PC-3 (cell line): ENCODE results near the gene GPC5. TPM values are rescaled to one million over a fixed set of nuclear protein-coding genes. Genes with fewer than 3 reads are reported as not detected.

ENCODE experiments used
- ATAC-seq: fragments of 200-7000 bp; cut with Tn5 transposase; 2 replicates; pipeline ENCODE4 v1.9.1; 2020; ENCODE audit warnings: mild to moderate bottlenecking, moderate library complexity
- BruUV-seq: library from RNA; stranded (reverse); fragments of 400-500 nt; replicated peaks from 2 replicates; lab custom pipeline; 2021; lab: Mats Ljungman, UMichigan
- CTCF ChIA-PET: fragments of 300-600 bp; sonication (Branson Sonifier 250); formaldehyde crosslinking; loops from one replicate; lab custom pipeline; 2022; ENCODE audit warnings: antibody characterized with exemption; lab: Charles Lee
- POLR2A ChIA-PET: fragments of 300-600 bp; sonication (Branson Sonifier 250); formaldehyde crosslinking; loops from one replicate; lab custom pipeline; 2022; ENCODE audit warnings: antibody characterized with exemption; ENCODE audit not compliant: unreplicated experiment; lab: Charles Lee
- DNase-seq: peaks from one replicate; pipeline ENCODE4 v3.0.0-alpha.2; 2015
- H2AFZ ChIP-seq: fragments of 300-600 bp; sonication (generic); 2 replicates; pipeline ENCODE4 v1.6.0; 2016; ENCODE audit warnings: antibody characterized with exemption, low read length
- H3F3A ChIP-seq: fragments of 300-600 bp; sonication (generic); one replicate; pipeline ENCODE4 v1.6.0; 2017; ENCODE audit warnings: antibody characterized with exemption, low read length, control low read depth, mild to moderate bottlenecking; ENCODE audit not compliant: unreplicated experiment
- H3K27ac ChIP-seq: fragments of 300-600 bp; sonication (generic); 2 replicates; pipeline ENCODE4 v1.5.1; 2016; ENCODE audit warnings: mild to moderate bottlenecking, low read length
- H3K27me3 ChIP-seq: fragments of 300-600 bp; sonication (generic); 2 replicates; pipeline ENCODE4 v1.6.1; 2016; ENCODE audit warnings: low read length, mixed read lengths
- H3K36me3 ChIP-seq: fragments of 300-600 bp; sonication (generic); 2 replicates; pipeline ENCODE4 v1.6.1; 2016; ENCODE audit warnings: low read depth, mixed run types, low read length, mixed read lengths
- H3K4me1 ChIP-seq: fragments of 300-600 bp; sonication (generic); 2 replicates; pipeline ENCODE4 v1.5.1; 2016; ENCODE audit warnings: low read length; ENCODE audit not compliant: insufficient read depth
- H3K4me2 ChIP-seq: fragments of 300-600 bp; sonication (generic); 2 replicates; pipeline ENCODE4 v1.6.0; 2016; ENCODE audit warnings: low read length
- H3K4me3 ChIP-seq: fragments of 300-600 bp; sonication (generic); 2 replicates; pipeline ENCODE4 v1.5.1; 2016; ENCODE audit warnings: mild to moderate bottlenecking, low read length, mixed read lengths
- H3K79me2 ChIP-seq: fragments of 300-600 bp; sonication (generic); 2 replicates; pipeline ENCODE4 v1.6.1; 2017; ENCODE audit warnings: low read length, mixed read lengths
- H3K9ac ChIP-seq: fragments of 300-600 bp; sonication (generic); 2 replicates; pipeline ENCODE4 v1.6.0; 2016; ENCODE audit warnings: mild to moderate bottlenecking, low read length
- H3K9me2 ChIP-seq: fragments of 300-600 bp; sonication (generic); replicated peaks from 2 replicates; pipeline ENCODE4 v1.6.1; 2016; ENCODE audit warnings: mixed run types, low read length, mixed read lengths
- H3K9me3 ChIP-seq: fragments of 300-600 bp; sonication (generic); 2 replicates; pipeline ENCODE4 v1.6.1; 2016; ENCODE audit warnings: low read length, mixed read lengths
- H4K20me1 ChIP-seq: fragments of 300-600 bp; sonication (generic); 2 replicates; pipeline ENCODE4 v1.6.1; 2016; ENCODE audit warnings: low read length, mixed read lengths
- EZH2 ChIP-seq: fragments of 300-600 bp; sonication (generic); IDR thresholded peaks from one replicate; pipeline ENCODE4 v1.6.1; 2017; ENCODE audit warnings: antibody characterized with exemption, mild to moderate bottlenecking, low read length; ENCODE audit not compliant: unreplicated experiment
- EZH2phosphoT487 ChIP-seq: fragments of 300-600 bp; sonication (generic); IDR thresholded peaks from 2 replicates; pipeline ENCODE4 v1.6.1; 2018; ENCODE audit warnings: mild to moderate bottlenecking, antibody characterized with exemption, low read length, borderline replicate concordance
- intact Hi-C: fragments of 100-400 bp; cut with micrococcal nuclease; formaldehyde crosslinking; loops from 2 replicates; pipeline ENCODE4 v1.9.0; 2023
- total RNA-seq: library from RNA; depleted of rRNA; stranded (reverse); fragments of >200 nt; gene quantifications from 2 replicates; pipeline ENCODE4 v1.2.3, GENCODE V29; 2014
- TF ChIP-seq, protein P1 (sequence below): fragments of 300-600 bp; sonication (generic); conservative IDR thresholded peaks from 2 replicates; pipeline ENCODE4 v1.5.1; 2017; ENCODE audit warnings: antibody characterized with exemption, low read depth, mild to moderate bottlenecking, low read length

Gene GPC5
- total RNA-seq, 1 experiment from 2014 or later = not detected

- H3K9me2 ChIP-seq = no peaks in the 10 kb centered on the region
- TF ChIP-seq, protein P1, sequence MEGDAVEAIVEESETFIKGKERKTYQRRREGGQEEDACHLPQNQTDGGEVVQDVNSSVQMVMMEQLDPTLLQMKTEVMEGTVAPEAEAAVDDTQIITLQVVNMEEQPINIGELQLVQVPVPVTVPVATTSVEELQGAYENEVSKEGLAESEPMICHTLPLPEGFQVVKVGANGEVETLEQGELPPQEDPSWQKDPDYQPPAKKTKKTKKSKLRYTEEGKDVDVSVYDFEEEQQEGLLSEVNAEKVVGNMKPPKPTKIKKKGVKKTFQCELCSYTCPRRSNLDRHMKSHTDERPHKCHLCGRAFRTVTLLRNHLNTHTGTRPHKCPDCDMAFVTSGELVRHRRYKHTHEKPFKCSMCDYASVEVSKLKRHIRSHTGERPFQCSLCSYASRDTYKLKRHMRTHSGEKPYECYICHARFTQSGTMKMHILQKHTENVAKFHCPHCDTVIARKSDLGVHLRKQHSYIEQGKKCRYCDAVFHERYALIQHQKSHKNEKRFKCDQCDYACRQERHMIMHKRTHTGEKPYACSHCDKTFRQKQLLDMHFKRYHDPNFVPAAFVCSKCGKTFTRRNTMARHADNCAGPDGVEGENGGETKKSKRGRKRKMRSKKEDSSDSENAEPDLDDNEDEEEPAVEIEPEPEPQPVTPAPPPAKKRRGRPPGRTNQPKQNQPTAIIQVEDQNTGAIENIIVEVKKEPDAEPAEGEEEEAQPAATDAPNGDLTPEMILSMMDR = no peak
- TF ChIP-seq EZH2phosphoT487 = no peak
- TF ChIP-seq EZH2 = no peak
- CTCF ChIA-PET = no interaction called here
- no peaks in the 10 kb centered on the region for H3K4me1 ChIP-seq
- POLR2A ChIA-PET = no interaction called here
- BruUV-seq = no TSS peak
- H4K20me1 ChIP-seq = no peaks in the 10 kb centered on the region
- no peak overlapping the region for H3K27ac ChIP-seq
- no peak overlapping the region for H2AFZ ChIP-seq
- H3K9ac ChIP-seq = no peak overlapping the region
- no peaks in the 10 kb centered on the region for H3K27me3 ChIP-seq
- no peak overlapping the region for H3K4me2 ChIP-seq
- intact Hi-C loops = no loop called here
- H3K79me2 ChIP-seq = no peaks in the 10 kb centered on the region
- no peak for DNase-seq
- H3K36me3 ChIP-seq = no peaks in the 10 kb centered on the region
- H3F3A ChIP-seq = no peaks in the 10 kb centered on the region
- ATAC-seq = no peak
- no peaks in the 10 kb centered on the region for H3K9me3 ChIP-seq
- no peak overlapping the region for H3K4me3 ChIP-seq
These were observed 1162.5 kb downstream of the GPC5 start for GRCh38 chr13:92560883-92561282.

GRCh38 chr13:92564942-92565341, 1166.5 kb downstream of the GPC5 start:
- ATAC-seq = no peak
- no peak overlapping the region for H3K4me2 ChIP-seq
- H3K27me3 ChIP-seq = no peaks in the 10 kb centered on the region
- ChIA-PET CTCF (no interaction called here), POLR2A (interaction anchor here (0.7 kb wide), 1 partner anchor 12 kb away, joined by 3 read pairs; no protein-coding TSS in a partner anchor)
- H4K20me1 ChIP-seq = no peaks in the 10 kb centered on the region
- H3K9me2 ChIP-seq = no peaks in the 10 kb centered on the region
- DNase-seq = no peak
- BruUV-seq = no TSS peak
- H3K4me1 ChIP-seq = no peaks in the 10 kb centered on the region
- H3K9ac ChIP-seq = no peak overlapping the region
- H3K4me3 ChIP-seq = no peak overlapping the region
- TF ChIP-seq EZH2 = no peak
- TF ChIP-seq, protein P1 = no peak
- TF ChIP-seq EZH2phosphoT487 = no peak
- no peaks in the 10 kb centered on the region for H3K36me3 ChIP-seq
- H2AFZ ChIP-seq = no peak overlapping the region
- no peak overlapping the region for H3K27ac ChIP-seq
- intact Hi-C loops = no loop called here
- no peaks in the 10 kb centered on the region for H3K79me2 ChIP-seq
- no peaks in the 10 kb centered on the region for H3F3A ChIP-seq
- H3K9me3 ChIP-seq = no peaks in the 10 kb centered on the region

DNA sequence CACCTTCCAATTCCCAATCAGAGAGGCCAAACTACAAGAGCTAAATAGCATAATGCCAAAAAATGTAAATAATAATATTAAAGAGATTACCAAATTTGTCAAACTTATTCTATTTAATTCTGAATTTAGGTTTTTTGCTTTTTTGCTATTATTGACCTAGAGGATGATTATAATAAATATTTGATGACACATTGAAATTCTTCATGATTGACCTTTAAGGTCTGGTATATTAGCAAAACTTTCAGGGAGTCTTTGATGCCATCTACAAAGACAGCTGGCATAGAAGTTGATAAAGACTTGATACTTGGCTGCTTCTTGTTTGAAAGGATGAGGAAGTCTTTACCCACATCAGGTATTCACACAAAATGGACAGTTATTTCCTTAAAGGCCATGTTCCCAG, 1168.3 kb downstream of the GPC5 start:
- Histone ChIP-seq H2AFZ (no peak overlapping the region), H3K9me3 (no peaks in the 10 kb centered on the region), H3K4me3 (no peak overlapping the region), H3K4me2 (no peak overlapping the region), H3F3A (no peaks in the 10 kb centered on the region), H3K36me3 (no peaks in the 10 kb centered on the region), H3K9me2 (no peaks in the 10 kb centered on the region), H3K27me3 (no peaks in the 10 kb centered on the region), H3K79me2 (no peaks in the 10 kb centered on the region), H3K9ac (no peak overlapping the region), H3K27ac (no peak overlapping the region), H4K20me1 (no peaks in the 10 kb centered on the region), H3K4me1 (no peaks in the 10 kb centered on the region)
- no peak for TF ChIP-seq EZH2phosphoT487
- TF ChIP-seq EZH2 = no peak
- TF ChIP-seq, protein P1 = no peak
- CTCF ChIA-PET = no interaction called here
- POLR2A ChIA-PET = no interaction called here
- intact Hi-C loops = no loop called here
- BruUV-seq = no TSS peak
- ATAC-seq = no peak
- no peak for DNase-seq
